HTERT RPE-1 (cell line): Measurements from ENCODE around the gene CSAG3.

Experiments
- in situ Hi-C: fragments of 300-500 bp; cut with MboI; formaldehyde crosslinking; loops from 4 replicates; pipeline ENCODE4 v1.14.3; 2020; ENCODE audit warnings: low sequenced_read_pairs

CSAG3 gene

GRCh38 chrX:152806035-152806434 lies 47.0 kb downstream of the CSAG3 start:
- in situ Hi-C loops: no loop called here
